HG03439 (cell line): ENCODE results near the gene HSPA1A.
"Not testable (repeated sequence)": the region's sequence is repeated elsewhere in the genome, so short reads cannot be mapped to it uniquely, and the experiment has no call there.

Experiments used
- ATAC-seq: cut with Tn5 transposase; IDR thresholded peaks from one replicate; pipeline ENCODE4 v1.9.1; 2021; ENCODE audit warnings: mild to moderate bottlenecking, moderate library complexity; ENCODE audit not compliant: unreplicated experiment

The HSPA1A gene

GRCh38 chr6:31861150-31861549 is 45.8 kb downstream of the HSPA1A start:
- ATAC-seq = no peak

DNA sequence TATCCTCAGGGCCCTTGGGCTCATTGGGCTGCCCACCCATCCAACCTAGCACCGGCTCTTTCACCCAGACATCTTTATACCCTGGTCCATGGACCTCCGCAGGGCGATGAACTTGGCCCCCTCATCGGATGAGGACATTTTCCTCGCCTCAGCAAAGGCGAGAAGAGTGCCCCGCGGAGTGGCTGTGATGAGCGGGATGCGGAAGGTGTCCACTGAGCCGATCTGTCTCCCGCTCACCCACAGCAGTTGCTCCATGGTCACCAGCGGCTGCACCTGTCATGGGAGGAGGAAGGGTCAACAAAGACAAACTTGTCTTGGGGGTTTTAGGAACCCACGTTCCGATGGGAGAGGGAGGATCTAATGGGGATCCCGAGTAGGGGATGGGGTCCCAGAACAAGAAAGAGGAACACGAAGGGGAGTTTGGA is 46.6 kb downstream of the HSPA1A start:
- no peak for ATAC-seq

GRCh38 chr6:31862344-31863235 is 47.2 kb downstream of the HSPA1A start, which contains the start of gene NEU1:
TSS of gene NEU1 (minus strand) at chr6:31862821. CDS start at chr6:31862776, 45 bp downstream.
- peak; percentile 91 for ATAC-seq

DNA sequence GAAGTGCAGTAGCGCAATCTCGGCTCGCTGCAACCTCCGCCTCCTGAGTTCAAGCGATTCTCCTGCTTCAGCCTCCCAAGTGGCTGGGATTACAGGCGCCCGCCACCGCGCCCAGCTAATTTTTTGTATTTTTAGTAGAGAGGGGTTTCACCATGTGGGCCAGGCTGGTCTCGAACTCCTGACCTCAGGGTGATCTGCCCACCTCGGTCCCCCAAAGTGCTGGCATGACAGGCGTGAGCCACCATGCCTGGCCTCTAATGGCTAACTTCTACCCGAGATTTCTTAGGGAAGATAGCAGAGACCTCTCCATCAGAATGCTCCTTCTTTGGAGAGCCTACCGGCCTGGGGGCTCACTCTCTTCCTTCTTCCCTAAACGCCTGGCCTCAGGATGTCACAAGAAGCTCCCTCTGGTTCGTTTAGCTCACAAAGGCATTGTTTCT is 48.8 kb downstream of the HSPA1A start:
- ATAC-seq = not testable (repeated sequence)

- ATAC-seq = no peak
Measured at GRCh38 chr6:31864818-31865204, 49.5 kb downstream of the HSPA1A start.

- no peak for ATAC-seq
Measured at GRCh38 chr6:31865205-31866118, 50.1 kb downstream of the HSPA1A start.
